Activated CD4-positive, alpha-beta T cell treated with anti-CD3 and anti-CD28 coated beads, Interleukin-2, amount 50 U/mL, for 24 hours (primary cell): Measurements from ENCODE around the gene B3GAT3.
A peak's percentile ranks its signal among the peaks of the same experiment; 100 is the strongest.
"Not testable (repeated sequence)": the region's sequence is repeated elsewhere in the genome, so short reads cannot be mapped to it uniquely, and the experiment has no call there.

Experiments used
- DNase-seq, 2 donors: peaks; one replicate each; pipeline ENCODE4 v3.0.0-alpha.2; 2020; ENCODE audit warnings: low read depth in 1 of 2, low spot score in 1 of 2

The B3GAT3 gene

GRCh38 chr11:62645946-62646824 is 24.4 kb upstream of the B3GAT3 start, which contains the start of gene GANAB:
TSS of gene GANAB (minus strand) at chr11:62646613. CDS start at chr11:62646599, 14 bp downstream.
- peak; percentile 98 to 99 for DNase-seq

- no peak for DNase-seq
These were observed 23.8 kb upstream of the B3GAT3 start for GRCh38 chr11:62645671-62645945.

GRCh38 chr11:62644220-62644619 is 22.4 kb upstream of the B3GAT3 start:
- DNase-seq: no peak

- DNase-seq: no peak
These were observed 10.7 kb upstream of the B3GAT3 start for GRCh38 chr11:62632492-62632891.

GRCh38 chr11:62627713-62628112 is 5.9 kb upstream of the B3GAT3 start:
- no peak for DNase-seq

GRCh38 chr11:62622476-62623089 is 797 bp upstream of the B3GAT3 start:
- DNase-seq: no peak

GRCh38 chr11:62621027-62621566 is 689 bp downstream of the B3GAT3 start:
- DNase-seq: no peak

- DNase-seq: not testable (repeated sequence)
These were observed 4.8 kb downstream of the B3GAT3 start for GRCh38 chr11:62616957-62617356.

GRCh38 chr11:62615521-62615920 is 6.3 kb downstream of the B3GAT3 start:
- DNase-seq: no peak

- peak in 1 of 2 donors; percentile 56 for DNase-seq
These were observed 7.5 kb downstream of the B3GAT3 start for GRCh38 chr11:62614275-62614674.

GRCh38 chr11:62613291-62613778 is 8.5 kb downstream of the B3GAT3 start:
- DNase-seq: no peak

GRCh38 chr11:62612366-62613290 is 9.2 kb downstream of the B3GAT3 start, which contains the start of the genes EML3 and ROM1:
TSS of gene EML3 (minus strand) at chr11:62612775. CDS start at chr11:62612457, 318 bp downstream.
TSS of gene ROM1 (plus strand) at chr11:62613257. CDS start at chr11:62613282, 25 bp downstream.
- DNase-seq: peak; percentile 79 to 80

- DNase-seq: peak in 1 of 2 donors; percentile 51
These were observed 10.0 kb downstream of the B3GAT3 start for GRCh38 chr11:62611705-62612365.

- no peak for DNase-seq
These were observed 10.7 kb downstream of the B3GAT3 start for GRCh38 chr11:62610814-62611704.

- DNase-seq: no peak
These were observed 11.4 kb downstream of the B3GAT3 start for GRCh38 chr11:62610403-62610802.

- no peak for DNase-seq
These were observed 13.0 kb downstream of the B3GAT3 start for GRCh38 chr11:62608776-62609175.

GRCh38 chr11:62607714-62608113 is 14.1 kb downstream of the B3GAT3 start:
- no peak for DNase-seq

- DNase-seq: no peak
These were observed 15.9 kb downstream of the B3GAT3 start for GRCh38 chr11:62605902-62606301.

GRCh38 chr11:62605467-62605866 is 16.3 kb downstream of the B3GAT3 start:
- DNase-seq: no peak
